ENCODE measurements around the gene OR14K1. TPM values are rescaled to one million over a fixed set of nuclear protein-coding genes. Genes with fewer than 3 reads are reported as not detected.
"Not testable (repeated sequence)": the region's sequence is repeated elsewhere in the genome, so short reads cannot be mapped to it uniquely, and the experiment has no call there.

OR14K1 gene
- total RNA-seq, result not detected

DNA sequence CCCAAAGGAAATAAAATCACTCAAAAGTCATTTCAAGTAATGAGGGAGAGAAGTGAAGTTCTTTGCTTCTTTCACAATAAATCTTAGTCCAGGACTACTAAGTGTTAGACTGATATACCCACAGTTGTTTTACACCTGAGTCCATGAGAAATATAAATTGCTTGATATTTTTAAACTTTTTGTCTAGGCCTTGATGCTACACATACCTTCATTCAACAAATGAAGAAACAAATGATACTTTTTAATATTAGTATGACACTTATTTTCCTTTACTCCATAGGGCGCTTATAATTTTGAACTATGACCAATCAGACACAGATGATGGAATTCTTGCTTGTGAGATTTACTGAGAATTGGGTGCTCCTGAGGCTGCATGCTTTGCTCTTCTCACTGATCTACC, at the start of gene OR14K1:
Gene OR14K1, plus strand, starts transcription at position 301 of the 400 bp plus-strand sequence. Its CDS starts 0 bp downstream, at position 301.
- no peak for DNase-seq

DNA sequence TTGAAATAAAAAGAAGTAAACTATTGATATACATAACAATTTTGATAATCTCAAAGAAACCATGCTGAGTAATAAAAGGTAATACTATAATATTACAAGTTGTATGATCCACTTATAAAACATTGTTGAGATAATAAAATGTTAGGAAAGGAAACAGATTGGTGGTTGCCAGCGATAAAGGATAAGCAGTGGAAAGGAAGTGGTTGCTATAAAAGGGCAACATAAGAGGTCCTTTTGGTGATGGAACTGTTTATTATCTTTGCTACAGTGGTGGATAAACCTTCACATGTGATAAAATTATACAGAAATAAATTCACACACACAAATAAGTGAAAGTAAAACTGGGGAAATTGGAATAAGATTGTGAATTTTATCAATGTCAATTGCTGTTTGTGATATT, 37.1 kb upstream of the OR14K1 start:
- DNase-seq, result no peak

DNA sequence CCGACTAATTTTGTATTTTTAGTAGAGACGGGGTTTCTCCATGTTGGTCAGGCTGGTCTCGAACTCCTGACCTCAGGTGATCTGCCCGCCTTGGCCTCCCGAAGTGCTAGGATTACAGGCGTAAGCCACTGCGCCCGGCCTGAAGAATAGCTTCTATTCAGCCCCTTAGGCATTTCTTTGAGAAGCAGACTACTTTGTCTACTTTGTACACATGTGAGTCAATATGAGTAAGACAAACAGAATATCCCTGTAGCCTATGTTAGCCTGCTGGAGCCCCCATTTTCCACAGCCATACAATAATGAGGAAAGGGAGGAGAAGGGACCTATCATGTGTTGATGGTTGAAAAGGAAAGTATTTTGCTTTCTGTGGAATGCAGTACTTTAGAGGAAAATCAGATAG, 27.7 kb upstream of the OR14K1 start:
- DNase-seq, result not testable (repeated sequence)

DNA sequence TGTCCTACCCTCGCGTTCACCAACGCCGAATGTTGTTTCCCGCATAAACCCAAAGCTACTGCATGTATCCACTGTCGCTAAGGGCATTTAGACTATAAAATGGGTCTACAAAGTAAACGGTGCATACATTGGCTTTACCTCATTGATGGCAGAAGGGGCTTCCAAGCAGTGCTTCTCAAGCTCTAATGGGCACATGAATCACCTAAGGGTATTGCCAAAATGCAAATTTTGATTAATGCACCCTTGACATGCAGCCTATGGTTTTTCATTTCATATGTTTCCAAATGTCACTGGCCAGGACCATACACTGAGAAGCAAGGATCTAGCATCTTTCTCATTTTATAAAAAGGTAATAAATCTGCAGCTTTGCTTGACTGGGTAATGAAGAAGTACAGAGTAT, 24.7 kb upstream of the OR14K1 start:
- no peak for DNase-seq

DNA sequence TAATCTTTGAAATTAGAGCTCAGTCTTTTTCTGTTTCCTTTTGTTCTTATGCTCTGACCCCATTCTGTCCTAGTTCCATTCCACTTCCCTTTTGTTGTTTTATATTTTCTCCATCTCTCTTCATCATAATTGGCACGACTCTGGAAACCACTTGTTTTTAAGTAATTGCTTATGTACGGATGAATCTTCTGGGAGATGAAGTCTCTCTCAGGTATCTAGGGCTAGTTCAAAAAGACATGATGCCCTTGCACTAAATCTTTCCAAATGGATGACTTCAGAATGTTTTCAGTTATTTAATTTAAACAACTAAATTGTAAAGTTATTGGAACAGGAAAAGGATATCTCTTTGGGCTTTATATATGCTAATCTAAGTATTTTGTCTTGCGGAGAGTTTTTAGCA, 21.9 kb upstream of the OR14K1 start, which contains the start of gene OR6F1:
Gene OR6F1, minus strand, starts transcription at position 101 of the 400 bp plus-strand sequence. CDS start 3,891 bp downstream, outside the sequence.
- DNase-seq, result no peak

DNA sequence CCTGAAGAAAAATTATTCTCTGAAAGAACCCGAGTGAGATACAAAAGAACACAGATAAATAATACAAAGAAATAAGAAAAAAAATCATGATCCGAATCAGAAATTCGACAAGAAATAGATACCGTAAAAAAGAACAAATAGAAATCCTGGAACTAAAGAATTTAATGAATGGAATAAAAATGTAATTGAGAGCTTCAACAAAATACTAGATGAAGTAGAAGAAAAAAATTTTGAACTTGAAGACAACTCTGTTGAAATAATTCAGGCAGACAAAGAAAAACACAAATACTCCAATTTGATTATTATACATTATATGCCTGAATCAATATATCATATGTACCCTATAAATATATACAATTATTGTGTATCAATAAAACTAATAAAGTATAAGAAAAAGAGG, 17.2 kb upstream of the OR14K1 start:
- DNase-seq, result no peak

GRCh38 chr1:247740721-247741120, 2.3 kb downstream of the OR14K1 start:
- DNase-seq, result no peak

- no peak for DNase-seq
Observed at GRCh38 chr1:247741756-247742155, 3.3 kb downstream of the OR14K1 start.

DNA sequence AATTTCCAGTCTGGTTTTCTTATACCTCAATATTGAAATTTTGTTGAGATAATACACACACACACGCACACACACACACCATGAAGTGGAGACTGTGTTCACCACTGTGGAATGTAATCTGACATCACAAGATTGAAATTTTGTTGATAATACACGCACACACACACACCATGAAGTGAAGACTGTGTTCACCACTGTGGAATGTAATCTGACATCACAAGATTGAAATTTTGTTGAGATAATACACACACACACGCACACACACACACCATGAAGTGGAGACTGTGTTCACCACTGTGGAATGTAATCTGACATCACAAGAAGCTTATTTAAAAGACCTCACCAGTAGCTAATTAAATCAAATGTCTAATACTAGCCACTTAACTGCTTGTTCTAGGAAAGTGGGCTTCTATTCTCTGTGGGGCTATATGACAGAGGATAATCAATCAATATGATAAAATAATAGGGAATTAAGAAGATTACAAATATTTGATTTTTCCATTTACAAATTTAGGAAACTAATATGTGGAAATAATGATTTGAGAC, 3.9 kb downstream of the OR14K1 start:
- not testable (repeated sequence) for DNase-seq

DNA sequence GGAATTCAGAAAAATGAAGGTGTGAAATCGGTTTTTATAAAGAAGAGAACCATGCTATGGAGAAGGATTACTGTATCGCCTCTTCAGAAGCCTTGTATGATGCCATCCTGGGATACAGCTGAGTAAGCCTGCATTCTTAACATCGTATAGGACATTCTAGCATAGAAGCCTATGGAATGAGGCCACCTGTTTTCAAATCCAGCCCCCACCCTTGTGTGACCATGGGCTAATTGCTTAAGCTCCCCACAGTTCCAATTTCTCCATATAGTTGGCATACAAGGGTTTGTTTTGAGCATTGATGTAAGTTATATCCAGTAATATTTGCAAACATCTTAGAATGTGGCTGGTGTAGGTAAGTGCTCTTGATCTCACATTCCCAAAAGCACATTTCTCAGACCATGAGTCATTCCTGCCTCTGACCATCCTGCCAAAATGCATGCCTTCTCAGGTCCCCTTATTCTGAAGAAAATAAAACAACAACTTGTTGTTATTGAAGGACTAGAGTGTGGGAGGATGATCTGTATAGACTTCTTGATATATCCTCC, 8.0 kb downstream of the OR14K1 start:
- DNase-seq, result no peak

DNA sequence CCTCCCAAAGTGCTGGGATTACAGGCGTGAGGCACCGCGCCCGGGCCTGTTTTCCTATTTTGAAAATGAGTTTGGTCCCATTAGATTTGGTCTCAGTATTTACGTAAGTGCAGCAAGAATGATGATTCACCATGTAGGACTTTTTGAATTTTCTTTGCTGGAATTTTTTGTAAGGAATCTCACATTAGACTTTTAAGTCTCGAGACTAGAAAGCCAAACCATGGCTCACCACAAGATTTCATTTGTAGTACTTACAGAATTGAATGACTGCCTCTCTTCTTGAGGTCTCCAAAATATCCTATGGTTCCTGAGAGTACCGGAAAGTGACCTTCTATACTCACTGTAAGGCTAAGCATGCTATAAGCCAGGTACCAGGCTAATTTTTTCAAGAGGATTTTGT, 9.2 kb downstream of the OR14K1 start:
- DNase-seq, result no peak

- no peak for DNase-seq
Observed at GRCh38 chr1:247748041-247748440, 9.6 kb downstream of the OR14K1 start, which contains the start of gene OR14A2. Gene OR14A2 (minus strand): TSS chr1:247748141.

DNA sequence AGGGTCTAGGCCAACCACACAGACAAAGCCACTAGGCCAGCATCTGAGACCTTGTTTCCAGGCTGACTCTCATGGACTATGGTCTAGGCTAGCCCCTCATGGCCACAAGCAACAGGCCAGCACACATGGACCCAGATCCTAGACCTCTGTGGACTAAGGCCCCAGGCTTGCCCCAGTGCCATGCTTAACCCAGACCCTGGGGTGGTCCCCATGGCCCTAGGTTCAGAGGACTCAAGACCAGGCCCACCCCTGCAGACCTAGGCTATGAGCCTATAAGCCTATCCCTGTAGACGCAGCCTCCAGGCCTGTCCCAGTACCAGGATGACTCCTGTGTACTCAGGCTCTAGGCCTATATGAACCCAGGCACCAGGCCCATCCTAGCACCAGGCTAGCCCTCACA, 11.5 kb downstream of the OR14K1 start:
- no peak for DNase-seq

- DNase-seq, result not testable (repeated sequence)
Observed at GRCh38 chr1:247754311-247754710, 15.9 kb downstream of the OR14K1 start.

- no peak for DNase-seq
Observed at GRCh38 chr1:247760456-247760855, 22.0 kb downstream of the OR14K1 start, which contains the start of gene OR1C1. Gene OR1C1 (minus strand): TSS chr1:247760556. CDS start chr1:247758406, 2,150 bp downstream.

DNA sequence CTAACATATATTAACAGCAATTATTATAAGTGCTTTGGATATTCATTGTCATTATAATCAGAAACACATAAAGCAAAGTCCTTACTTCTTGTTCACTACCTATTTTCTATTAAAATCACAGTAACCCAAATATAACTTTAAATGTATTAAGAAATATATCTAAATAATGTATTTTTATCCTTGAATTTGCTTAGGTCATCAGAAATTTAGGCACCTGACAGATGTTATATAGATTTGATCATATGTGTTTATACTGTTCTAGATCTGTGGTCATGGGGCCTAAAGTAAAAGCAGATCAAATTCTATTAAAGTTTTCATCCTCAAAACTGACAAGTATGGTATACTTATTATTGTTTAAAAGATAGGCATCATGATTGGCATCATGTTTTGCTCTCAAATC, 31.2 kb downstream of the OR14K1 start:
- DNase-seq, result no peak

Other genes with a start within 250 kb of the OR14K1 start
- not detected for gene OR2C3, start 202.2 kb upstream of the OR14K1 start, total RNA-seq
- 1.1 TPM for gene GCSAML, start 189.5 kb upstream of the OR14K1 start, total RNA-seq
- not detected for gene OR2G2, start 150.3 kb upstream of the OR14K1 start, total RNA-seq
- gene OR2G3, start 133.0 kb upstream of the OR14K1 start, total RNA-seq, result not detected
- gene OR13G1, start 58.9 kb upstream of the OR14K1 start, total RNA-seq, result not detected
- not detected for gene OR6F1, start 22.0 kb upstream of the OR14K1 start, total RNA-seq
- not detected for gene OR14A2, start 9.5 kb downstream of the OR14K1 start, total RNA-seq
- not detected for gene OR1C1, start 21.9 kb downstream of the OR14K1 start, total RNA-seq
- not detected for gene OR14A16, start 85.5 kb downstream of the OR14K1 start, total RNA-seq
- not detected for gene OR11L1, start 103.3 kb downstream of the OR14K1 start, total RNA-seq
- 7.7 TPM for gene TRIM58, start 118.6 kb downstream of the OR14K1 start, total RNA-seq
- gene OR2W3, start 157.0 kb downstream of the OR14K1 start, total RNA-seq, result 1.8 TPM
- not detected for gene OR2T8, start 181.6 kb downstream of the OR14K1 start, total RNA-seq
- gene OR2AJ1, start 186.3 kb downstream of the OR14K1 start, total RNA-seq, result not detected
- gene OR2L8, start 210.2 kb downstream of the OR14K1 start, total RNA-seq, result not detected
- gene OR2AK2, start 226.6 kb downstream of the OR14K1 start, total RNA-seq, result not detected

All from skin of body (tissue), 2 donors.